Caco-2 (cell line): ENCODE measurements around the gene HCRTR2. TPM values are rescaled to one million over a fixed set of nuclear protein-coding genes. Genes with fewer than 3 reads are reported as not detected.
"Not testable (repeated sequence)": the region's sequence is repeated elsewhere in the genome, so short reads cannot be mapped to it uniquely, and the experiment has no call there.

Experiments used
- BruUV-seq: library from RNA; stranded (reverse); fragments of 400-500 nt; replicated peaks from 2 replicates; lab custom pipeline; 2021; lab: Mats Ljungman, UMichigan
- CTCF ChIA-PET: fragments of 300-600 bp; sonication (Branson Sonifier 250); formaldehyde crosslinking; loops from one replicate; lab custom pipeline; 2022; ENCODE audit warnings: antibody characterized with exemption; lab: Charles Lee
- POLR2A ChIA-PET: fragments of 300-600 bp; sonication (Branson Sonifier 250); formaldehyde crosslinking; loops from one replicate; lab custom pipeline; 2022; ENCODE audit warnings: antibody characterized with exemption; lab: Charles Lee
- DNase-seq, 2 experiments: peaks; one replicate each; pipeline versions ENCODE4 v3.0.0 to v3.0.0-alpha.2; 2020 to 2022
- H3K27me3 ChIP-seq: replicated peaks from 2 replicates; pipeline ENCODE4 v1.6.0; 2011; ENCODE audit warnings: low read length; ENCODE audit not compliant: control insufficient read depth, insufficient read depth
- H3K36me3 ChIP-seq: 2 replicates; pipeline ENCODE4 v1.5.1; 2011; ENCODE audit warnings: low read length; ENCODE audit not compliant: control insufficient read depth, insufficient read depth
- H3K4me1 ChIP-seq: fragments of 250-450 bp; sonication (Bioruptor Pico); 2 replicates; pipeline ENCODE4 v1.5.1; 2020; ENCODE audit warnings: mild to moderate bottlenecking
- H3K4me3 ChIP-seq: 2 replicates; pipeline ENCODE4 v1.5.1; 2011; ENCODE audit warnings: low read depth, mild to moderate bottlenecking, control low read depth, low read length
- H3K9me3 ChIP-seq: fragments of 250-450 bp; sonication (Bioruptor Pico); 2 replicates; pipeline ENCODE4 v1.5.1; 2020; ENCODE audit warnings: mild to moderate bottlenecking, moderate library complexity
- H3K27ac Mint-ChIP-seq: one replicate; pipeline ENCODE4 v1.8.0; 2022; ENCODE audit warnings: mixed read lengths; ENCODE audit not compliant: unreplicated experiment
- H3K27me3 Mint-ChIP-seq: one replicate; pipeline ENCODE4 v1.8.0; 2022; ENCODE audit warnings: mixed read lengths; ENCODE audit not compliant: insufficient read depth, unreplicated experiment
- H3K36me3 Mint-ChIP-seq: one replicate; pipeline ENCODE4 v1.8.0; 2022; ENCODE audit warnings: mild to moderate bottlenecking, mixed read lengths; ENCODE audit not compliant: insufficient read depth, unreplicated experiment
- H3K4me1 Mint-ChIP-seq: one replicate; pipeline ENCODE4 v1.8.0; 2022; ENCODE audit warnings: low read depth, mixed read lengths; ENCODE audit not compliant: unreplicated experiment
- H3K4me3 Mint-ChIP-seq: one replicate; pipeline ENCODE4 v1.8.0; 2022; ENCODE audit warnings: mild to moderate bottlenecking, moderate library complexity, mixed read lengths; ENCODE audit not compliant: unreplicated experiment
- H3K9me3 Mint-ChIP-seq: one replicate; pipeline ENCODE4 v1.8.0; 2022; ENCODE audit warnings: mixed read lengths; ENCODE audit not compliant: unreplicated experiment
- CTCF ChIP-seq, 2 experiments: fragments of 200-600 bp in 1 of 2; IDR thresholded peaks; 1 replicate in 1 of 2; 2 replicates in 1 of 2; pipeline versions ENCODE4 v1.5.1 to v1.8.0; 2011 to 2022; ENCODE audit warnings: antibody characterized with exemption in 1 of 2, control low read depth in 1 of 2, inconsistent platforms in 1 of 2, low read depth in 1 of 2, low read length in 1 of 2, mild to moderate bottlenecking in 1 of 2, moderate library complexity in 1 of 2; ENCODE audit not compliant: insufficient read depth in 1 of 2, severe bottlenecking in 1 of 2, unreplicated experiment in 1 of 2
- intact Hi-C: fragments of 100-400 bp; cut with micrococcal nuclease; formaldehyde crosslinking; loops from one replicate; pipeline ENCODE4 v1.10.0; 2022; ENCODE audit not compliant: unreplicated experiment
- total RNA-seq: library from RNA; stranded (reverse); gene quantifications from 2 replicates; pipeline ENCODE4 v1.2.3, GENCODE V29; 2022

HCRTR2 gene
- total RNA-seq, 1 experiment from 2014 or later = 1.3 TPM

GRCh38 chr6:55290736-55291135 lies 116.4 kb downstream of the HCRTR2 start:
- Histone ChIP-seq H3K4me3 (no peak overlapping the region), H3K36me3 (no peaks in the 10 kb centered on the region), H3K9me3 (peaks cover 5% of the 10 kb centered on the region; the same call in 1 of the 2 replicates), H3K4me1 (no peaks in the 10 kb centered on the region), H3K27me3 (no peaks in the 10 kb centered on the region)
- Mint-ChIP-seq H3K9me3 (no peaks in the 10 kb centered on the region), H3K27me3 (no peaks in the 10 kb centered on the region), H3K4me3 (no peak overlapping the region), H3K27ac (no peak overlapping the region), H3K36me3 (no peaks in the 10 kb centered on the region), H3K4me1 (no peaks in the 10 kb centered on the region)
- POLR2A ChIA-PET = no interaction called here
- no TSS peak for BruUV-seq
- no peak for TF ChIP-seq CTCF (IDR thresholded peaks at IDR 0.05; ENCODE audit: insufficient read depth in 1 of 2, low read depth in 1 of 2, low read length in 1 of 2, severe bottlenecking in 1 of 2, unreplicated experiment in 1 of 2)
- CTCF ChIA-PET = no interaction called here
- DNase-seq = no peak
- intact Hi-C loops = no loop called here

- POLR2A ChIA-PET = no interaction called here
These were observed 118.8 kb downstream of the HCRTR2 start for GRCh38 chr6:55293116-55293515.

GRCh38 chr6:55297214-55297613 lies 122.9 kb downstream of the HCRTR2 start:
- H3K36me3 Mint-ChIP-seq, H3K4me1 ChIP-seq, intact Hi-C loops, H3K4me3 Mint-ChIP-seq, H3K4me3 ChIP-seq, H3K27me3 ChIP-seq, H3K9me3 ChIP-seq, H3K27ac Mint-ChIP-seq, DNase-seq, H3K4me1 Mint-ChIP-seq, CTCF ChIA-PET, H3K9me3 Mint-ChIP-seq, POLR2A ChIA-PET, H3K27me3 Mint-ChIP-seq, H3K36me3 ChIP-seq, BruUV-seq: not testable (repeated sequence)

More at GRCh38 chr6:55293116-55293515, 118.8 kb downstream of the HCRTR2 start:
- no peak overlapping the region for H3K27ac Mint-ChIP-seq
- H3K9me3 Mint-ChIP-seq = no peaks in the 10 kb centered on the region
- intact Hi-C loops = no loop called here
- H3K4me3 Mint-ChIP-seq = no peak overlapping the region
- Histone ChIP-seq H3K4me3 (no peak overlapping the region), H3K4me1 (no peaks in the 10 kb centered on the region), H3K9me3 (peaks cover 5% of the 10 kb centered on the region), H3K27me3 (no peaks in the 10 kb centered on the region), H3K36me3 (no peaks in the 10 kb centered on the region)
- BruUV-seq = no TSS peak
- no peaks in the 10 kb centered on the region for H3K36me3 Mint-ChIP-seq
- CTCF ChIA-PET = no interaction called here
- no peaks in the 10 kb centered on the region for H3K4me1 Mint-ChIP-seq
- no peaks in the 10 kb centered on the region for H3K27me3 Mint-ChIP-seq
- peak in 1 of 2 experiments; percentile 13 for TF ChIP-seq CTCF (IDR thresholded peaks at IDR 0.05; ENCODE audit: insufficient read depth in 1 of 2, low read depth in 1 of 2, low read length in 1 of 2, severe bottlenecking in 1 of 2, unreplicated experiment in 1 of 2)
- DNase-seq = peak in 1 of 2 experiments; percentile 13
